Measurements from ENCODE around the gene ADCY7.

Gene ADCY7

GRCh38 chr16:50251375-50252081 lies 14.8 kb upstream of the ADCY7 start:
- no peak for DNase-seq

DNA sequence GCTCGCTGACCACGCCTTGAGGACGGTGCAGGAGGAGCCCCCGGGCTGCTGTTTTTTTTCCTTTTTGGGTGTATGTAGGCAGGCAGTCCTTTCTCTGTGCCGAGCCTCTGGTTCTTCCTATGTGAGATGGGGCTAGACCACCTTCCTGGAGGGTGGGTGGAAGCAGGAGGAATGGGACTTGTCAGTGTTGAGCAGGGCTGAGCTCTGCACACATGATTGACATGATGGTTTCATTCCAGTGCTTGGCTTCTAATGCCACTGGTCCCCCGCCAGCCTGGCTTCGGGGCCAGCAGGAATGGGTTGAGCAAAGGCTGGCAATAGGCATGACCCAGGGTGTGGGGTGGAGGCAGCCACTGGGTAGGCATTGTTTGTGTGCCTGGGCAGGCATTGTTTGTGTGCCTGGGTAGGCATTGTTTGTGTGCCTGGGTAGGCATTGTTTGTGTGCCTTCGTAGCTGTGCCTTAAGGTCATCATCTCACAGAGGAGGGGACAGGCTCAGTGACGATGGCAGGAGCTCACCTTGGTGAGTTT lies 14.2 kb upstream of the ADCY7 start:
- DNase-seq: no peak

- no peak for DNase-seq
Observed at GRCh38 chr16:50252874-50253513, 13.4 kb upstream of the ADCY7 start.

GRCh38 chr16:50253514-50253910 lies 12.8 kb upstream of the ADCY7 start:
- no peak for DNase-seq

- DNase-seq: no peak
Observed at GRCh38 chr16:50254072-50254471, 12.3 kb upstream of the ADCY7 start.

DNA sequence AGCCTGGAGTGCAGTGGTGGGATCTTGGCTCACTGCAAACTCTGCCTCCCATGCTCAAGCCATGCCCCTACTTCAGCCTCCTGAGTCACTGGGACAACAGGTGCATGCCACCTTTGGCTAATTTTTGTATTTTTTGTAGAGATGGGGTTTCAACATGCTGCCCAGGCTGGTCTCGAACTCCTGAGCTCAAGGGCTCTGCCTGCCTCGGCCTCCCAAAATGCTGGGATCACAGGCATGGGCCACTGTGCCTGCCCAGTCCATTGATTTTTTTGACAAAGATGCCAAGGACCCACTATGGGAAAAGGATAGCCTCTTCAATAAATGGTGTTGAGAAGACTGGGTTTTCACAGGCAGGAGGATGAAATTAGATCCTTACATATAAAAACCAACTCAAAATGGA lies 10.8 kb upstream of the ADCY7 start:
- DNase-seq: no peak

DNA sequence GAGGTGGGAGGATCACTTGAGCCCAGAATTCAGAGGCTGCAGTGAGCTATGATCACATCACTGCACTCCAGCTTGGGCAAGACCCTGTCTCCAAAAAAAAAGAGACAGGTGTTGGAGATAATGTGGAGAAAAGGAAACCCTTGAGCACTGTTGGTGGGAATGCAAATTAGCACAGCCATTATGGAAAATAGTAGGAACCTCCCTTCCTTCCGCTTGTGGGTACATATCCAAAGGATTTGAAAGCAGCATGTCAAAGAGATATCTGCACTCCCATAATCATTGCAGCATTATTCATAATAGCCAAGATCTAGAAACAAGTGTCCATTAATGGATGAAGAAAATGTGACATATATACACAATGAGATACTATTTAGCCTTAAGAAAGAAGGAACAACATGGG lies 9.7 kb upstream of the ADCY7 start:
- no peak for DNase-seq

- DNase-seq: no peak
Observed at GRCh38 chr16:50257876-50258275, 8.5 kb upstream of the ADCY7 start.

GRCh38 chr16:50259334-50260205 lies 6.8 kb upstream of the ADCY7 start:
- DNase-seq: no peak

GRCh38 chr16:50260206-50261159 lies 5.9 kb upstream of the ADCY7 start:
- DNase-seq: no peak

DNA sequence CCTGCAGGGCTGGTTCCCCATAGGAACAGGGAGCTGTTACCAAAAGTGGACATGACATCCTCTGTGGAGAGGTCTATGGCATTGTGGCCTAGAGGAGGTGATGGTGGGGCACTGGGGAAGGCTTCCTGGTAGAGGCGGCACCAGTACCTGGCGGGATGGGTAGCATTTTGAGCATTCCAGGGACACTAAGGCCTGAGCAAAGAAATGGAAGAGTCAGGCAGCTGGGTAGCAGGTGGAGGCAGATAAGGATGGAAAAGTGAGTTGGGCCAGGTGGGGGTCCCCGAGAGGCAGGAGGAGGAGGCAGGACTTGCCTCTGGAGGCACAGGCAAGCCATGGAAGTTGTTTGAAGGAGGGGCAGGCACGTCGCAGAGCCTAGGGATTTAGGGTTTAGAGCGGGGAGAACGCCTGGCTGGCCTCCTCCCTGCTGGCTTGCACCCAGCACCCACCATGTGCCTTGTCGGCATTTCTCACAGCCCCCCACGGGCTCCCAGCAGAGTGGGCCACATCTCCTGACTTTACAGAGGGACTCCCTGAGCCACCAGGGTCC lies 5.1 kb upstream of the ADCY7 start:
- DNase-seq: no peak

DNA sequence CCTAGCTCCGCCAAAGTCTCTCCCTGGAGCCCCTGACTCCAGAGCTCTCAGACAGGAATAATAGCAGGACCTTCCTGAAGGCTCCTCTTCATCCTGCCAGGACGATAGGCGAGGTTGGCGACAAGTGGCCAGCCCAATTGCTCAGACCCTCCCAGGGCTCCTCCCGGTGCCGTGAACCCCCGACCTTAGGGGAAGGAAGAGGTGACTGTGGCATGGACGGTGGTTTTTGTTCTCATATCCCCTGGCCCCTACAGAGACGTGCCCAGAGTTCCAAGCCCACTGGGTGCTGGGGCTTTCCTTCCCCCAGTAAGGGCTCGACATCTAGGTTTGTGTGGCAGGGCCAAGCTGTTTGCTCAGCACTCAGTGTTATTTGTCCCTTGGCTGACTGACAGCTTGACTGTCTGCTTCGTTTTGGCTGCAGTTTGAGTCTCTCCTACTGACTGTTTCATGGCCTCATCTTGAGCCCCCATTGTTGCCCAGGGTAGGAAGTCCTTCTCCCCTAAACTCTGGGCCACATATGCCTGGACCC lies 4.6 kb upstream of the ADCY7 start:
- DNase-seq: peak; percentile 81

- no peak for DNase-seq
Observed at GRCh38 chr16:50263060-50263909, 3.1 kb upstream of the ADCY7 start.

- peak; percentile 86 for DNase-seq
Observed at GRCh38 chr16:50263940-50264929, 2.1 kb upstream of the ADCY7 start.

GRCh38 chr16:50265260-50265659 lies 1.1 kb upstream of the ADCY7 start:
- peak; percentile 88 for DNase-seq

GRCh38 chr16:50265716-50266336 lies 525 bp upstream of the ADCY7 start:
- DNase-seq: no peak

DNA sequence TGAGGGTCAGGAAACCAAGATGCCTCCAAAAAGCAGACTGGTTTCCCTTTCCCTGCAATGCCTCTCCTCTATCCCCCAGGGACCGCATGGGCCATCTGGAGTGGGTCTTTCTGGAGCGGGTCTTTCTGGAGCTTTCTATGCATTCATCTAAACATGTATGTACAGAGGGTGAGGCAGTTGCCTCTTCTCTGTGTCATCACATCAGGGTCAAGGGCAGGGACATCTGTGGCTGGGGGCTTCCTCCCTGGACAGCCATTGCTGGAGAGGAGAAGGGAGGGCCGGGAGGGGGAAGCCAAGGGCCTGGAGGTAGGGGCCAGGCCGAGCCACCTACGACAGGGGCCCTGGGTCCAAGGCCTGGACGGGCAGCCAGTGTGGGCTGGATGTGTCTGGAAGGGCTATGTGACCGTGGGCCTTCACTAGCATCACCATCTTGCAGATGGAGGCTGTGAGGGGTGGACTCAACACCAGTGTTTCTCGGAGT lies 840 bp downstream of the ADCY7 start:
- DNase-seq: peak; percentile 37

GRCh38 chr16:50267651-50268050 lies 1.3 kb downstream of the ADCY7 start:
- DNase-seq: no peak

DNA sequence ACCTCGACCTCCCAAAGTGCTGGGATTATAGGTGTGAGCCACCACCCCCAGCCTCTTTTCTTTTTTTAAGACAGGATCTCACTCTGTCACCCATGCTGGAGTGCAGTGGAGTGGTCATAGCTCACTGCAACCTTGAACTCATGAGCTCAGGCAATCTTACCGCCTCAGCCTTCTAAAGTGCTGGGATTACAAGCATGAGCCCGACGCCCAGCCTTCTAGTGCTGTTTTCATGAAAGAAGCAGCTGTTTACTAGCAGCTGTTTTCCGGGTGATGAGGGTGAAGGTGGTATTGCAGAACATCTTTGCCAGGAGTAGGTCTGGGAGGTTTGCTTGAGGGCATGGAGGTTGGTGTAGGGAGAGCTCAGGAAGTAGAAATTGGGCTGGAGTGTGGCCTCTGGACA lies 2.0 kb downstream of the ADCY7 start:
- DNase-seq: peak; percentile 48

All from DMS53 (cell line).